ENCODE measurements around the gene CST9L. TPM values are rescaled to one million over a fixed set of nuclear protein-coding genes. Genes with fewer than 3 reads are reported as not detected.

CST9L gene
- not detected for polyA plus RNA-seq (2012; ENCODE audit: insufficient read length, low read depth)

DNA sequence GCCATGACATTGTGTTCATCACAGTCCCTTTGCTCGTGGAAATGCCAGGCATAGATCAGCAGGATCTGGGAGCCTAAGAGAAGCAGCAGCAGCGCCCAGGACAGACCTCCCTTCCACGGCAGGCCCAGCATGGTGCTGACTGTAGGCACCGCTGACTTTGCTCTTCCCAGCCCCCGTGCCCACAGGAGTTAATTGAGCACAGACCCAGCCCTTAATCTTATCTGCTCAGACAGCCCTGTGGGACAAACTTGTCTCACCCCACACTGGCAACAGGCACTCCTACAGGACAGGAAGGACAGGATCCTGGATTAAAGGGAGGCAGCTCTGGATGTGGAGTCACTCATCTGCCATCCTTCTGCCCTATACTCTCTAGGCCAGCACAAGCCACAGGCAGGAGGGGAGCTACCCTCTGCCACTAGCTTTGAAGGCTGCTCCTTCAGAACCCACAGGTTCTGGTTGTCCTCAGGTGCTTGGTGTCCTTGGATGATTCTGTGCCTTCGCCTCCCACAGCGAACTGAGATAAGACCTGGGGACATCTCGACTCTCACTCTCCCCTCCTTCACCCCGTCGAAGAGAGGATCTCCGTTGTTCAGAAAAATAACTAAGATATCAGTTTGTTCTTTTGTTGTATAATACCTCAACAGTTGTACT is at the start of gene CST9L:
Gene CST9L (minus strand): TSS at position 165 of the 651 bp plus-strand sequence. CDS start 34 bp downstream, at position 131.
- no peak for TF ChIP-seq POLR2AphosphoS5 (IDR thresholded peaks at IDR 0.05; ENCODE audit: low read depth, low read length)
- no peak for TF ChIP-seq FOXP2 (optimal IDR thresholded peaks at IDR 0.05; ENCODE audit: borderline replicate concordance, extremely low read depth, extremely low read length, insufficient read depth)
- TF ChIP-seq REST (IDR thresholded peaks at IDR 0.05; ENCODE audit: insufficient read depth in 1 of 2, low read depth in 2 of 2, low read length in 2 of 2), result no peak
- TF ChIP-seq SIN3A (IDR thresholded peaks at IDR 0.05; ENCODE audit: borderline replicate concordance, insufficient read depth, low read length), result no peak
- TF ChIP-seq TAF1 (IDR thresholded peaks at IDR 0.05; ENCODE audit: borderline replicate concordance, insufficient read depth, low read length), result no peak

GRCh38 chr20:23614163-23614562 is 45.9 kb upstream of the CST9L start:
- TF ChIP-seq TAF1 (IDR thresholded peaks at IDR 0.05; ENCODE audit: borderline replicate concordance, insufficient read depth, low read length) (no peak), REST (IDR thresholded peaks at IDR 0.05; ENCODE audit: insufficient read depth in 1 of 2, low read depth in 2 of 2, low read length in 2 of 2) (no peak), POLR2AphosphoS5 (IDR thresholded peaks at IDR 0.05; ENCODE audit: low read depth, low read length) (no peak), SIN3A (IDR thresholded peaks at IDR 0.05; ENCODE audit: borderline replicate concordance, insufficient read depth, low read length) (no peak), FOXP2 (optimal IDR thresholded peaks at IDR 0.05; ENCODE audit: borderline replicate concordance, extremely low read depth, extremely low read length, insufficient read depth) (no peak)

DNA sequence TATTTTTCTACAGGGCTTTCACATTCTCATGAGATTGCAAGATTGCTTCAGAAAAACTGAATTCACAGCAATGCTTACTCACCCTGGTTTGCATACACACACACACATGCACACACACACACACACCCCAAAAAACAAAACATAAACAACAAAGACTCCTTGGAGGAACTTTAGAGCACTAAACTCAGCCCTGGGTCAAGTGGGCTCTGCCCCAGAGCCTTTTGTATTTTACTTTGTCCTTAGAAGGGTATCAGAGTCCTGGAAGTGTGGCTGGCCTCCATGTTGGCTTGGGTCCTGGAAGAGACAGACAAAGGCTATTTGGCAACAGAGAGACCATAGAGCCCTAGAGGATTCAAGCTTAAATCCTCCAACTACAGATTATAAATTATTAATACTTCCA is 45.4 kb upstream of the CST9L start:
- TF ChIP-seq TAF1 (IDR thresholded peaks at IDR 0.05; ENCODE audit: borderline replicate concordance, insufficient read depth, low read length) (no peak), SIN3A (IDR thresholded peaks at IDR 0.05; ENCODE audit: borderline replicate concordance, insufficient read depth, low read length) (no peak), POLR2AphosphoS5 (IDR thresholded peaks at IDR 0.05; ENCODE audit: low read depth, low read length) (no peak), FOXP2 (optimal IDR thresholded peaks at IDR 0.05; ENCODE audit: borderline replicate concordance, extremely low read depth, extremely low read length, insufficient read depth) (no peak), REST (IDR thresholded peaks at IDR 0.05; ENCODE audit: insufficient read depth in 1 of 2, low read depth in 2 of 2, low read length in 2 of 2) (no peak)

DNA sequence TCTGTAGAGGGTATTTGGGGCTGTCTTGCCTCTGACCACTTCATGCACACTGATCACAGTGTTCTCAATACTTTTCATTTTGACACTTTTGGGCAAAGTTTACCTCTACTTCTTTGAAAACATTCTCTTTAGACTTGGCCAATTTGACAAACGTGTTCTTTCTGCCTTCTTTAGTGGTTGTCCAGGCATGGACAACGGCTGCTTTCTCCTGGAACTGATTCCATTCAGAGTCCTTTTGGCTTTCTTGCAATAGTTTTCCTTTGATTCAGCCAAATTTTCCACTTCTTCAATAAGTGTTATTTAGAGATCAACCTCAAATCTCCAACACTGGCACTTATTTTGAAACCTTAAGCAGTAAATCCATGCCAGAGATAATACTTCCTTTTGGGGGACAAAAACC is 44.1 kb upstream of the CST9L start:
- TF ChIP-seq REST (IDR thresholded peaks at IDR 0.05; ENCODE audit: insufficient read depth in 1 of 2, low read depth in 2 of 2, low read length in 2 of 2), result no peak
- no peak for TF ChIP-seq POLR2AphosphoS5 (IDR thresholded peaks at IDR 0.05; ENCODE audit: low read depth, low read length)
- TF ChIP-seq SIN3A (IDR thresholded peaks at IDR 0.05; ENCODE audit: borderline replicate concordance, insufficient read depth, low read length), result no peak
- no peak for TF ChIP-seq TAF1 (IDR thresholded peaks at IDR 0.05; ENCODE audit: borderline replicate concordance, insufficient read depth, low read length)
- no peak for TF ChIP-seq FOXP2 (optimal IDR thresholded peaks at IDR 0.05; ENCODE audit: borderline replicate concordance, extremely low read depth, extremely low read length, insufficient read depth)
